PC-9 (cell line): ENCODE results near the gene ZFPL1.

ENCODE experiments used
- EZH2 ChIP-seq: fragments of 200-600 bp; sonication (generic); IDR thresholded peaks from 2 replicates; pipeline ENCODE4 v1.8.0; 2017; ENCODE audit warnings: antibody characterized with exemption, low read depth
- TF ChIP-seq, protein P1 (sequence below): fragments of 200-600 bp; sonication (generic); conservative IDR thresholded peaks from 2 replicates; pipeline ENCODE4 v1.6.1; 2017; ENCODE audit warnings: mixed run types, antibody characterized with exemption, mild to moderate bottlenecking, moderate library complexity

- TF ChIP-seq, protein P1, sequence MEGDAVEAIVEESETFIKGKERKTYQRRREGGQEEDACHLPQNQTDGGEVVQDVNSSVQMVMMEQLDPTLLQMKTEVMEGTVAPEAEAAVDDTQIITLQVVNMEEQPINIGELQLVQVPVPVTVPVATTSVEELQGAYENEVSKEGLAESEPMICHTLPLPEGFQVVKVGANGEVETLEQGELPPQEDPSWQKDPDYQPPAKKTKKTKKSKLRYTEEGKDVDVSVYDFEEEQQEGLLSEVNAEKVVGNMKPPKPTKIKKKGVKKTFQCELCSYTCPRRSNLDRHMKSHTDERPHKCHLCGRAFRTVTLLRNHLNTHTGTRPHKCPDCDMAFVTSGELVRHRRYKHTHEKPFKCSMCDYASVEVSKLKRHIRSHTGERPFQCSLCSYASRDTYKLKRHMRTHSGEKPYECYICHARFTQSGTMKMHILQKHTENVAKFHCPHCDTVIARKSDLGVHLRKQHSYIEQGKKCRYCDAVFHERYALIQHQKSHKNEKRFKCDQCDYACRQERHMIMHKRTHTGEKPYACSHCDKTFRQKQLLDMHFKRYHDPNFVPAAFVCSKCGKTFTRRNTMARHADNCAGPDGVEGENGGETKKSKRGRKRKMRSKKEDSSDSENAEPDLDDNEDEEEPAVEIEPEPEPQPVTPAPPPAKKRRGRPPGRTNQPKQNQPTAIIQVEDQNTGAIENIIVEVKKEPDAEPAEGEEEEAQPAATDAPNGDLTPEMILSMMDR: no peak
- TF ChIP-seq EZH2: no peak
Observed at GRCh38 chr11:65131895-65132237, 47.8 kb downstream of the ZFPL1 start.
